NCI-H446 (cell line): Measurements from ENCODE around the gene CACNA1G.

Source experiments
- DNase-seq, 2 experiments: peaks; one replicate each; lab custom pipeline; 2025; lab: John Stamatoyannopoulos, UW

CACNA1G gene

DNA sequence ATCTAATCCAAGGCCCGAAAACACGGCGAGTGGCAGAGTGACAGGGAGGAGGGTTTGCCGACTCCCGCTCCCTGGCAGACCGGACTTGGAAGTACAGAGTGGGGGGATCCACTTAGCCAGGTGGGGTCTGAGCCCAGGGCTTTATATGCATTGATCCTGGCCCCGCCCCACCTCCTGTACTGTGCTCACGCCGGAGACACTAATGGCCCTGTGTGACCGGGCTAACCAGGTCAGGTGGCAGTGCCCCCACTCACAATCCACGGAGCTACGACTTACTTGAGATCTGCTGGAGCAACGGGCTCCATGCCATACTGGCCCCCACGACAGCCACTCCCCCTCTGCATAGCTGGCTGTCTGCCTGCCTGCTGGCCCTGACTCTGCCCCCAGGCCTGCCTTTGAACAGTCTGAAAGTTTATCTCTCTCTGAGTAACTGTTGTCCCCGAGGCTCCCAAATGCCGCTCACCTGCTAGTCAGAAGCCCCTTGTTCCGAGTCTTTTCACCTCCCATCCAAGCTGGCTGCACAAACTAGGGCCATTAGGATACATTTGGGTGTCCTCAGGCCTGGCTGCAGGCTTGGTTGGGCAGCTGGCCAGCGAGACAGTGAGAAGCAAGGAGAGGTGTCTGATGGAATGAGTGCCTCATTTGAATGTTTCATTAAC is 28.0 kb downstream of the CACNA1G start:
- DNase-seq, result no peak

DNA sequence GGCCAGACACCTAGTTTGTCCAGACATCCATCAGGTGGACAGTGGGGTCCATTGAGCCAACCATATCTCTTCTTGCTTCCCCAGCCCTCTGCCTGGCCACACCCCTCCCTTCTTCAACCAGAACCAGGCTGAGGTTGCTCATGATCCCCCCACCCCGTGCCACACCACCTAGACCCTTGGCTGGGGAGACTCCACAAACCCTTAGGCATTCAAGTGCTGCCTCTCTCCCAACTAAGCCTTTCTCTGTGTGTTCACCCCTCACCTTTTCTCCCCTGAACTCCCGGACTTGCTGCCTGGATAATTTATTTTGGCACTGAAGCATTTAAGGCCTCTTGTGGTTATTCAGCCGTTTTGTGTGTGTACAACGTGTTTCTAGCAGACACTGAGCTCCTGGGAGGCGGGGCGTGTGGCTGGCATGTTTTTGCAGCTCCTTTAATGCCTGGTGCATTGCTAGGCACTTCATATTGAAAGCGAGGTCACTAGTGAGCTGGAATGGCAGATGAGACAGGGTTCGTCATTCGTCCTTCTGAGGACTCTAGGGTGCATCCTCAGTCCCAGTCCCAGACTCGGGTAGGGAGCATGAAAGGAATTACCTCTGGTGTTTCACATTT is 28.7 kb downstream of the CACNA1G start:
- peak in 1 of 2 experiments; percentile 18 for DNase-seq

DNA sequence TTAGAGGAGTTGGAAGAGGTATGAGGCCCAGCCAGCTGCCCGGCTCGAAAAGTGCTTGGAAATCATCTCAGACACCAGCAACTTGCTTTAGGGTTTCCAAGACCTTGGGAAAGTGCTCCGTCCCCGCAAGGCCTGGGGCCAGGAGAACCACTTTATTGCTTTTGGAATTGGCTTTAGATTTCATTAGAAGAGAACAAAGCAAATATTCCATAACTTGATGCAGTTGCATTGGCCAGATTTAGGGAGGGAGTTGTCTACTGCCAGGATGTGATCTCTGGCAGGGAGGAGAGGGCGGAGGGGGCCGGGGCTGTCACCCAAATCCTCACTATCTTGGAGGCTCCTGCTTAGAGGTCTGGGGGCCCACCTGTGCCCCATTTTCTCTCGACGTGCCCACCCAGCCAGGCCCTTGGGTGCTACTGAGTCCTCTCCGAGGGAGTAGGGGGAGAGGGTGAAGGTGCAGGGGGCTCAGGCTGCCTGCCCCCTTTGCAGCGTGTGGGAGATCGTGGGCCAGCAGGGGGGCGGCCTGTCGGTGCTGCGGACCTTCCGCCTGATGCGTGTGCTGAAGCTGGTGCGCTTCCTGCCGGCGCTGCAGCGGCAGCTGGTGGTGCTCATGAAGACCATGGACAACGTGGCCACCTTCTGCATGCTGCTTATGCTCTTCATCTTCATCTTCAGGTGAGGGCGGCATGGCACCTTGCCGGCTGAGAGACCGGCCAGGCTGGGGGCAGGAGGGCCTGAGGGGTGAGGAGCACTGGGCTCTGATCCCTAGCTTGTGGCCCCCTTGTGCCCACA is 30.6 kb downstream of the CACNA1G start:
- DNase-seq, result no peak

DNA sequence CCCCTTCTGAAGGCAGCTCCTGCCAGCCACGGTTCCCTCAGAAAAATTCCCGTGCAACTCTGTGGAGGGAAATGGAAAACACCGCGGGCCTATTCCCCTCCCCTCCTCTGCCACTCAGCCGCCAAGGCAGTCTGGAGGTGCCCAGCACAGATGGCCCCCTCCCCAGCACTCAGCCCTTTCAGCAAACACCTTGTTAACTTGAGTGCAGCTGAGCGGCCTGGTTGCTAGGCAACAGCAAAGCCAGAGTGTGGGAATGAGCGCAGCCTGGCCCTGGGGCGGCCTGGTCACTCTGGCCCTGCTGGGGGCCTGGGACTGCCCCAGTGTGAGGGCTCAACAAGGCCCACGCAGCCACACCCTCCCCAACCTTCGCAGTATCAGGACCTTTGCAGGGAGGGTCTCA is 32.8 kb downstream of the CACNA1G start:
- peak in 1 of 2 experiments; percentile 7 for DNase-seq

DNA sequence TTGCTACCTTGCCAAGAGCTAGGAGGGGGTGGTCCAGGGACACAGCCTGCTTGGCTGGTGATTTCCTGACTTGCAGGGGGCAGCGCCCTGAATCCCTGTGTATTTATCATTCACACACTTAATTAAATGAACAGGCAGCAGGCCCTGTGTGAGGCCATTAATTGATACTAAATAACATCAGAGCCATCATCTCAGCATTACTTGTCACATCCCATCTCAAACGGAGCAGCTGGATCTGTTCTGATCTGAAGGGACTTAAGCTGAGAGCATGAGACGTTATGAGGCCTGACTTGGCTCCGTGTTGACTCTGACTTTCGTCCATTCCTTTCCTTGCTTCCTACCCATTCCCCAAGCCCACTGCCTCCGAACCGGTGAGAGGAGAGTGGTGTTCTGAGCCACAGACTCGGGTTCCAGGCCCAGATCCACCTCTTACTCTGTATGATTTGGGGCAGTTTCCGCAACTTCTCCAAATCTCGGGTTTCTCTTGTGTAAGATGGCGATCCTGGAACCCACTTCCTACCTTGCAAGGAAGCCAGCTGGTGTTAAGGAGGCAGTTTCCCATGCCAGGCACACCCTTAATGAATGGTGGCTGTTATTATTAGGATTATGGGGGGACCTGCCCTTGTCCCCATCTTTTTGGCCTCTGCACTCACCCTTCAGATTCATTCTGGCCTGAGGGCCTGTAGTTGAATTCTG is 33.8 kb downstream of the CACNA1G start:
- DNase-seq, result no peak

DNA sequence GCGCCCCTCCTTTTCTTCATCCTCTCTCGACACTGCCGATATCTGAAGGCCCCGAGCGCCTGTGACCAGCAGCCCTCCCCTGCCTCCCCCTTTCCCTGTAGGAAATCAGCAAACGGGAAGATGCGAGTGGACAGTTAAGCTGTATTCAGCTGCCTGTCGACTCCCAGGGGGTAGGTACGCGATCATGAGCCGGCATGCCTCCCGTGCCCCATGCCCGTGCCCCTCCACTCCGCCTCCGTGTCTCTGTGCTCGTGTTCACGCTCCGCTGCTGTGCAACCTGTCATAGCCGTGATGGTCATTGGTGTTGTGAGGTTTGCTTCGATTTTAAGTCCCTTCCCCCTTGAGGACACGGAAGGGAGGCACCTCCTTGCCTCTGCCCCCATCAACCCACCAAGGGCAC is 34.4 kb downstream of the CACNA1G start:
- DNase-seq, result no peak

DNA sequence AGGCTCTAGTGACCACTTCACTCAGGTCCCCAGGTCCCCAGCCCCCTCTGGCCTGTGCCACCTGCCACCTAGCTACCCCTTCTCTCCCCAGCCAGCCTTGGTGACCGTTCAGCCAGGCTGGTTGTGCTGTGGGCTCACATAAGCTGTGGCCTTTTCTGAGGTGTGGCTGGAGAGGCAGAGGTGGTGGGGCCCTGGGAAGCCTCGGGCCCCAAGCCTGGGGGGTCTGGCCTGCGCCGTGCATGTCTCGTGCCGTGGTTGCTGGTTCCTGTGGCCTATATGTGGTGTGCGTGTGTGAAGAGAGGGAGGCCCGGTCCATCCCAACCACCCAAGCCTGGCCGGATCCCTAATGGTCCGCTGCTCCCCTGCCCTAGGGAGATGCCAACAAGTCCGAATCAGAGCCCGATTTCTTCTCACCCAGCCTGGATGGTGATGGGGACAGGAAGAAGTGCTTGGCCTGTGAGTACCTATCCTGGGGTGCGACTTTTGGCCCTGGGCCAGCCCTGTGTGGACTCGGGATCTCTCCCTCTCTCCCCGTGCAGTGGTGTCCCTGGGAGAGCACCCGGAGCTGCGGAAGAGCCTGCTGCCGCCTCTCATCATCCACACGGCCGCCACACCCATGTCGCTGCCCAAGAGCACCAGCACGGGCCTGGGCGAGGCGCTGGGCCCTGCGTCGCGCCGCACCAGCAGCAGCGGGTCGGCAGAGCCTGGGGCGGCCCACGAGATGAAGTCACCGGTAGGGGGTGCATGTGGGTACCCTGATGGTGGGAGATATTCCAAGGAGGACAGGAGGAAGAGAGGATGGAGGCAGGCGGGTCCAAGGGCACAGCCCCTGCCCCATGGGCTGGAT is 35.9 kb downstream of the CACNA1G start:
- DNase-seq, result no peak

DNA sequence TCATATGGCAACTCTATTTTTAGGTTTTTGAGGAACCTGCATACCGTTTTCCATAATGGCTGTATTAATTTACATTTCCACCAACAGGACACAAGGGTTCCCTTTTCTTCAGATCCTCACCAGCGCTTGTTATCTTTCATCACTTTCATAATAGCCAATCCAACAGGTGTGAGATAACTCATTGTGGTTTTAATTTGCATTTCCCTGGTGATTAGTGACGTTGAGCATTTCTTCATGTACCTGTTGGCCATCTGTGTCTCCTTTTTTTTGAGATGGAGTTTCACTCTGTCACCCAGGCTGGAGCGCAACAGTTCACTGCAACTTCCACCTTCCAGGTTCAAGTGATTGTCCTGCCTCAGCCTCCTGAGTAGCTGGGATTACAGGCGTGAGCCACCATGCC is 38.0 kb downstream of the CACNA1G start:
- DNase-seq, result no peak

DNA sequence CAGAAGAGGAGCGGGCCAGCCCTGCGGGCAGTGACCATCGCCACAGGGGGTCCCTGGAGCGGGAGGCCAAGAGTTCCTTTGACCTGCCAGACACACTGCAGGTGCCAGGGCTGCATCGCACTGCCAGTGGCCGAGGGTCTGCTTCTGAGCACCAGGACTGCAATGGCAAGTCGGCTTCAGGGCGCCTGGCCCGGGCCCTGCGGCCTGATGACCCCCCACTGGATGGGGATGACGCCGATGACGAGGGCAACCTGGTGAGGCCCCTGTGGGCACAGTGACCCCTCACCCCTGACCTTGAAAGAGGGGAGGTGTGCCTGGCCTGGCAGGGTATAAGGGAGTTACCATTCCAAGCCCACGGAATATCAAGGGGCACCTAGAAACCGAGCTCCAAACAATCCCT is 39.1 kb downstream of the CACNA1G start:
- no peak for DNase-seq

DNA sequence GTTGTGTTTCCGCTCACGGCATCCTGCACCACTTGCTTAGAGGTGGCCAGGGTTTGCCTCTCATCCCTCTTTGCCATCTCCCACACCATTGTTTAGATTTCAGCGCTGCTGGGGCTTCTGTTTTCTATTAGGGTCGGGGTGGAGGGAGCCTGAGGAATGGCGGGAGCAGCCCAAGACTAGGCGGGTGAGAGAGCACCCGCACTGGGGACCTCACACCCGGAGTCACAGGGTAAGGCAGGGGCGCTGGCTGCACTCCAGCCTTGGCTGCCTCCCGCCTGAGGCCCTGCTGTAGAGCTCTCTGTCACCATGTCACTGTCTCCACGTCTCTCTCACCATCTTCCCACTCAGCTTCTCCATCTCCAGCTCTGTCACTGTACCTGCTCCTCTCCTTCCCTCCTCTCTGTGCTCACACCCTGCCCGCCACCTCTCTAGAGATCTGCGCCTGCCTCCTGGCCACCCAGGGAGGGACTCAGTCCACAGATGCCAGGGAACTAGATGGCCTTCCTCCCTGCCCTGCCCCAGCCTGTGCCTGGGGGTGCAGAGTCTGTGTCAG is 41.4 kb downstream of the CACNA1G start:
- DNase-seq, result no peak

DNA sequence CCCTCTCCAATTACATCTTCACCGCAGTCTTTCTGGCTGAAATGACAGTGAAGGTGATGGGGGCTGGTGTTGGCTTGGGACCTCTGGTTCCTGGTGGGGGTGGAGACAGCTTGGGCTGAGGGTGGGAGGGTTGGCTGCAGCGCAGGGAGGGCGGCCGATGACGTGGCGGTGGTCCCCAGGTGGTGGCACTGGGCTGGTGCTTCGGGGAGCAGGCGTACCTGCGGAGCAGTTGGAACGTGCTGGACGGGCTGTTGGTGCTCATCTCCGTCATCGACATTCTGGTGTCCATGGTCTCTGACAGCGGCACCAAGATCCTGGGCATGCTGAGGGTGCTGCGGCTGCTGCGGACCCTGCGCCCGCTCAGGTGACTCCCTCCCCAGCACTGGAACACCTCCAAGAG is 42.3 kb downstream of the CACNA1G start:
- DNase-seq, result no peak

DNA sequence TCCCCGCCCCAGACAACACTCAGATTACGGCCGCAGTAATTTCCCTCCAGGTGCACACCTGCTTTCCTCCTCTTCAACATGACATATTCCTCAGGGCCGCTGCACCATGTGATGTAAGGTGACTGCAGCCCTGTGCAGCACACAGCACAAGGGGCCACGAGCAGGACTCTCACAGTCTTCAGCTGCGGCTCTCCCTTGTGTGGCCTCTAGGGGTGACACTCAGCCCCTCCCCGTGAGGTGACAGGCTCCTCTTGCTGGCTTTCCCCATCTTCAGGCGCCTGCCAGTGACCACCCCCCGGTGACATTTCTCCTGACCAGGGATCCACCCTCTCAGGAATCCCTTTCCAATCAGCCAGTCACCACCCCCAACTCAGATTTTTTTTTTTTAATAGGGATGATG is 42.8 kb downstream of the CACNA1G start:
- DNase-seq, result no peak

DNA sequence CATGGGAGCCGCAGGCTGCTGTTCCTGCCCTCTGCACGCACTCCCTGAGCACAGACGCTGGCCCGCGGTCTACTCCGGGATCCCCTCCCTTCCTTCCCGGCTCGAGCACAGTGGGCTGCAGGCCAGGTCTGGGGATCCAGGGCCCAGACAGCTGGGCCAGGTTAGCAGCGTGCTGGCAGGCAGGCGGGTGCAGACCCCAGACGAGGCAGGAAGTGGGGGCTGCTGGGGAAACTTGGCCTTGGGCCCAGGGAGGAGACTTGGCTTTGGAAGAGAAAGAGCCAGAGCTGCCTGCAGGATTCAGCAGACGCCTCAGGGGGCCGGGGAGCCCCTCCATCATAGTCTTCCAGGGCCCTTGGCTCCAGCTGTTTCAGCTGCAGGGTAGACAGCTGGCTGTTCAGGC is 44.0 kb downstream of the CACNA1G start:
- peak; percentile 65 to 91 for DNase-seq

DNA sequence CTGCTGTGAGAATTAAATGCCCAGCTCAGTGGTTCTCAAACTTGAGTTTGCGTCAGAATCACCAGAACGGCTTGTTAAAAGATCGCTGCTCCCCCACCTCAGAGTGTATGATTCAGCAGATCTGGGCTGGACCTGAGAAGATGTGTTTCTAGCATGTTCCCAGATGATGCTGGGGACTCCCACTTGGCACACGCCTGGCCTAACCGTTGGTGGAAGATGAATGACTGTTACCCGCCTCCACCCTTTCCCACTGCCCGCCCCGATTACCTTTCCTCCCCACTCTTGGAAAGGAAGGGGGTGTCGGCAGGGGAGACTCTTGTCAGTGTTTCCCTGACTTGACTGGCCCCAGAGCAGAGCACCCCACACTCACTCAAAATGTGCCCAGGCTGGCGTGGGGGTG is 44.9 kb downstream of the CACNA1G start:
- no peak for DNase-seq

DNA sequence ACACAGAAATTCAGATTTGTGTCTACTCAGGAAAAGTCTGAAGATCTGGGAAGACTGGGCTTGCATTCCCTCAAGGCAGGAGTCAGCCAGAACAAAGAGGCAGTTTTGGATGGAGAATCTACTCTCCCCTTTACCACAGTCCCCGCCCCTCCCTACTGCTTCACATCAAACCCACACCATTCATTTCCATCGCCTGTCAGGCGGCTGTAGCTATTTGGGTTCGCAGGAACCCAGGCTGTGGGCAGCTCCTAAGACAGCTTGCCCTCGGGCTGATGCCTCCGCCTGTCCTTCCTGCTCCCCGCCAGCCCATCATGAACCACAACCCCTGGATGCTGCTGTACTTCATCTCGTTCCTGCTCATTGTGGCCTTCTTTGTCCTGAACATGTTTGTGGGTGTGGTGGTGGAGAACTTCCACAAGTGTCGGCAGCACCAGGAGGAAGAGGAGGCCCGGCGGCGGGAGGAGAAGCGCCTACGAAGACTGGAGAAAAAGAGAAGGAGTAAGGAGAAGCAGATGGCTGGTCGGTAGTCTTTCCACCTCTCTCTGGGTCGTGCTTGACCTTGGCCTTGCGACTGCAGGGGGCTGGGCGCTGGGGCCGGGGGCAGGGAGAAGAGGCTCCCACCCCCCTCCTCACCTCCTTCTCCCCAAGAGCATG is 47.1 kb downstream of the CACNA1G start:
- no peak for DNase-seq

DNA sequence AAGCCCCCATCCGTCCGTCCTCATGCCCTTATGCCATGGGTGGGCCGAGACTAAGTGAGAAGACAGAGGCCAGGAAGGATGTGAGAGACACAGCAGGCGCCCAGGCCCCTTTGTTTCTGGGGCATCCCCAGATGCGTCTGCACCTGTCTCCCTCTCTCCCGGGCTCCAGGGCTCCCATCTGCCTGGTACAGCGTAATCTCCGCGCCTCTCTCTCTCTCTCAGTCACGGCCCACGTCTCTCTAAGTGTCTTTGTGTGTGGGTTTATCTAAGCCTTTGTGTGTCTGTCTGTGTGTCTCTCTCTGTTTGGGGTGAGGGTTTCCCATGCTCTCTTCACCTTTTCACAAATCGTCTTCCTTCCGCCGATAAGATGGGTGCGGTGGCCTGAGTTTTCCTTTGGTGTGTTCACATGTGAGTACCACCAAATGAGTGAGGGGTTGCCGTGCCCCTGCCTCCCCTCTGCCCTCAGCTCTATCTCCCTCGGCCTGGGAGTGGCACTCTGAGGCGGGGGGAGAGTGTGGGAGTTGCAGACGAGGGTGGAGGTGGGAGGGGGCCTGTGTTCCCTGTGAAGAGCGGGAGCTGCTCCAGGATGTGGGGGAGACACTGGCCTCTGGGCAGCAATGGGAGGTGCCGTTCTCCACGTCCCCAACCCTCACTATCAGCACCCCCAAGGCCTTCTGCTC is 48.3 kb downstream of the CACNA1G start:
- no peak for DNase-seq

DNA sequence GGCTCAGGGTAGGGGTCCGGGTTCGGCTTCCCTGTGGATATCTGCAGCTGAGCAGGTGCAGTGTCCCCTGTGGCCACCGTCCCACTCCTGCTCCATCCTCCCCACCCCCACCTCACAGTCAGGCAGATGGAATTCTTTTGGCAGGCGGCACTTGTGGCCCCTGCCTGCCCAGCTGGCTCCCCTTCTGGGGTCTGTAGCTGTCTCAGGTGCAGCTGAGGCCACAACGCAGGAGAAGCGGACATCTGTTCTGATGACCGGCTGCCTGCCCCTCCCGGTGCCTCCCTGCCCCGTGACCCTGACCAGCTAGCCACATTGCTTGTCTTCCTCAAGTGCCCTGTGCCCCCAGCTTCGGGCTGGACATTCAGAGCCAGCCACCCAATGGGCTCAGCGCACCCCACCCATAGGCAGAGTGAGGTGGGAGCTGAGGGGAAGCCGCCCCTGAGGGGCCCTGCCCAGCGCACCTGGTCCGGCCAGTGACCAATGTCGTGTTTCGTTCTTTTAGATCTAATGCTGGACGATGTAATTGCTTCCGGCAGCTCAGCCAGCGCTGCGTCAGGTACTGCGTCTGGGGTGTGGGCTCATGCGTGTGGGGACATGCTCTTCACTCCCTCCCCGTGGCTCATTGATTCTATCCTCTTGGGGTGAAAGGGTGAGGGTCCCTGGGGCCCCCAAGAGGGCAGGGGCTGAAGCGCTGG is 49.0 kb downstream of the CACNA1G start:
- peak in 1 of 2 experiments; percentile 21 for DNase-seq

DNA sequence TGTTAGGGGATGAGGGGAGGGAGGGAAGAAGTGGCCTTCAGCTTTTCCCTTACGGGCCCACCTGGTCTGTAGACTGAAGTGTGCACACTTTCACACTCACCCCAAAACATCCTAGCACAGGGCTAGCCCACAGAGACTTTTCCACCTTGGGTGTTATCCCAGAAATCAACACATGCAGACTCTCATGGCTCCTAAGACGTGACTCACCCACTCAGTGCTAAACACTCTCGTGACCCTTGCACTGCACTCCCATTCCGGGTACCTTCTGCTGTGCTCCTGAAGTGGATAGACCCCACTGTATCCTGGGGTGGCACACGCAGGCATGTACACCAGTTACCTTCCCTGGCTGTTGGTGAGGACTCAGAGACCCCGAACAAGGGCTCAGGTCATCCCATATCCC is 51.1 kb downstream of the CACNA1G start:
- no peak for DNase-seq

DNA sequence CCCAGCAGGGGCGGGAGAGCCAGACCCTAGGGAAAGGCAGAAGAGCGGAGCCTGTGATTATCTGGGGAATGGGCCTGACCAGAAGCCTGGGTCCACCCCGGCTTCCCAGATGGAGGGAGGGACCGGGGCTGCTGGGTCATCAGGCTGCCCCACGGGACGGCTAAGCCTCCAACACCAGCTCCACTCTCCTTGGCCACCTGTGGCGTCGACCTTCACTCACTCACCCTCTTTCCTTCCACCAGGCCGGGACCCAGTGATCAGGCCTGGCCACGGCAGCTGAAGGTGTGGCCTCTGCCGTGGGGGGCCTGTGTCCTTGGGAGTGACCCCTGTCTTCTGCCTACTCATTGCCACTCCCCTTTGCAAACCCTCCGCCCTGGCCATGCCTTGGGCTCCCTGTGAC is 51.8 kb downstream of the CACNA1G start:
- DNase-seq, result no peak
